HG03439 (cell line): ENCODE data around the gene MSRB1.
"Not testable (repeated sequence)": the region's sequence is repeated elsewhere in the genome, so short reads cannot be mapped to it uniquely, and the experiment has no call there.

Experiments used
- ATAC-seq: cut with Tn5 transposase; IDR thresholded peaks from one replicate; pipeline ENCODE4 v1.9.1; 2021; ENCODE audit warnings: mild to moderate bottlenecking, moderate library complexity; ENCODE audit not compliant: unreplicated experiment

Gene MSRB1

GRCh38 chr16:1903845-1904840 is 38.9 kb downstream of the MSRB1 start:
- ATAC-seq: no peak

DNA sequence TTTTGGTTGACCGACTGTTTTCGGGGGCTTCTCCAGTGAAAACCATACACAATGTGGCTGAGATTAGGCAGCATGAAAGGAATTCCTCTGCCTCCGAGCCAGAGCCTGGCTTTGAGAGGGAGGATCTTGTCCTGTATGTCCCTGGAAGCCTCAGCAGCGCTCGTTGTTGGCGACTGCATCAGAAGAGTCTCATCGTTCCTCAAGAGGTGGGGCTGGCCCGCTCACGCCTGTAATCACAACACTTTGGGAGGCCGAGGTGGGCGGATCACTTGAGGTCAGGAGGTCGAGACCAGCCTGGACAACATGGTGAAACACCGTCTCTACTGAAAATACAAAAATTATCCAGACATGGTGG is 39.8 kb downstream of the MSRB1 start:
- ATAC-seq: no peak

GRCh38 chr16:1902547-1903219 is 40.3 kb downstream of the MSRB1 start:
- no peak for ATAC-seq

DNA sequence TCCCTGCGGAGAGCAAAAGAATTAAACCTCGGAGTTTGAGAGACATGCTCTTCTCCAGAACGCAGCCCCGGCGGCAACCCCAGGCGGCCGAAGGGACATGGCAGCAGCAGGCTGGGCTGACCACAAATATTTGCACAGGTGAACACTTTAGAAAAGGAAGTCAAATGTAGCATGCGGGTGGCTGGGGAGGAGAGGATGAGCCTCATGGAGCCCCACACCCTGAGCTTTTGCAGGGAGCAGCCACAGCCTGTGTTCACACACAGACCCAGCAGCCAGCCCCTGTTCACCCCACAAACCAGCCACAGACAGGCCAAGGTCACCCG is 42.6 kb downstream of the MSRB1 start:
- no peak for ATAC-seq

GRCh38 chr16:1899641-1900451 is 43.2 kb downstream of the MSRB1 start:
- no peak for ATAC-seq

GRCh38 chr16:1897692-1898091 is 45.3 kb downstream of the MSRB1 start:
- ATAC-seq: not testable (repeated sequence)

GRCh38 chr16:1895949-1896675 is 46.9 kb downstream of the MSRB1 start:
- ATAC-seq: no peak

- ATAC-seq: no peak
Observed at GRCh38 chr16:1895068-1895467, 47.9 kb downstream of the MSRB1 start.

GRCh38 chr16:1890708-1891050 is 52.3 kb downstream of the MSRB1 start:
- ATAC-seq: no peak

GRCh38 chr16:1890024-1890707 is 52.8 kb downstream of the MSRB1 start:
- no peak for ATAC-seq
